Middle frontal gyrus (tissue), 1 donor: Measurements from ENCODE around the gene NRCAM.
"Not testable (repeated sequence)": the region's sequence is repeated elsewhere in the genome, so short reads cannot be mapped to it uniquely, and the experiment has no call there.

Source experiments
- DNase-seq: peaks from one replicate; pipeline ENCODE4 v3.0.0-alpha.2; 2015; ENCODE audit warnings: low spot score; ENCODE audit errors: extremely low spot score

Gene NRCAM

DNA sequence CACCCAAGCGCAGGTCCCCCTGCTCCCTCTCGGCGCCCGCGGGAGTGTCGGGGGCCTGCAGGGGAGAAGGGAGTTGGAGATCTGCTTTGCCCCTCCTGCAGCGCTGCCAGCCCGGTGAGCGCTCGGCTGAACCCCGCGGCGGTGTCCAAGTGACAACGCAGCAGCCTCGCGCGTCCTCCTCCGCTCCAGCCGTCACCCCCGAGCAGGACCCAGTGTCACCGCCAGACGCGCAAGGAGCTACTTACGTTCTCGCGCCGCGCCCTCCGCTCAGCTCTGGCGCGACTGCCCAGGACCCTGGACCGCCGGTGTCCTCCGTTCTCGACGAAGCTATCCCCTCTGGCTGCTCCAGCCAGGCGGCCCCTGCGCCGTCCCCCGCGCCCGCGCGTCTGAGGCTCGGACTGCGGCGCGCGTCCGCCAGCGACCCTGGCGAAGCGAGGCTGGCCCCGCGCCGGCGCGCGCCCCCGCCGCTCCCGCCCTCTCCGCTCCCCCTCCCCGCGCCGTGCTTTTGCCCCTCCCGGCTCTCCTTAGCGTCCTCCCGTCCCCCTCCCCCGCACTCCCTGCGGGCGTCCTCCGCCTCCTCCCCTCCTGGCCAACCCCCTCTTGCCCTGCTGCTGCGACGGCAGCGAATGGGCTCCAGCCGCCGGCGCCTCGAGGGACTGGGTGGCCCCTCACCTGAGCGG lies at the start of gene NRCAM:
Gene NRCAM (minus strand): TSS at position 439 of the 680 bp plus-strand sequence. CDS start 216,372 bp downstream, outside the sequence.
- DNase-seq: no peak

DNA sequence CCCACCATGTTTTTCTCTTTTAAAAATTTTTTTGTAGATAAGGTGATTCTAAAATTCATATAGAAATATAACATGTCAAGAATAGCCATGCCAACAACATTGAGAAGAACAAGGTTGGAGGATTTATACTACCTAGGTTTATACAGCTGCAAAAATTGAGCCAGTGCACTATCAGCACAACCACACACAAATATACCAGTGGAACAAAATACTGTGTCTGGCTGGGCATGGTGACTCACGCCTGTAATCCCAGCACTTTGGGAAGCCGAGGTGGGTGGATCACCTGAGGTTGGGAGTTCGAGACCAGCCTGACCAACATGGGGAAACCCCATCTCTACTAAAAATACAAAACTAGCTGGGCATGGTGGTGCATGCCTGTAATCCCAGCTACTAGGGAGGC lies 48.3 kb upstream of the NRCAM start:
- not testable (repeated sequence) for DNase-seq

DNA sequence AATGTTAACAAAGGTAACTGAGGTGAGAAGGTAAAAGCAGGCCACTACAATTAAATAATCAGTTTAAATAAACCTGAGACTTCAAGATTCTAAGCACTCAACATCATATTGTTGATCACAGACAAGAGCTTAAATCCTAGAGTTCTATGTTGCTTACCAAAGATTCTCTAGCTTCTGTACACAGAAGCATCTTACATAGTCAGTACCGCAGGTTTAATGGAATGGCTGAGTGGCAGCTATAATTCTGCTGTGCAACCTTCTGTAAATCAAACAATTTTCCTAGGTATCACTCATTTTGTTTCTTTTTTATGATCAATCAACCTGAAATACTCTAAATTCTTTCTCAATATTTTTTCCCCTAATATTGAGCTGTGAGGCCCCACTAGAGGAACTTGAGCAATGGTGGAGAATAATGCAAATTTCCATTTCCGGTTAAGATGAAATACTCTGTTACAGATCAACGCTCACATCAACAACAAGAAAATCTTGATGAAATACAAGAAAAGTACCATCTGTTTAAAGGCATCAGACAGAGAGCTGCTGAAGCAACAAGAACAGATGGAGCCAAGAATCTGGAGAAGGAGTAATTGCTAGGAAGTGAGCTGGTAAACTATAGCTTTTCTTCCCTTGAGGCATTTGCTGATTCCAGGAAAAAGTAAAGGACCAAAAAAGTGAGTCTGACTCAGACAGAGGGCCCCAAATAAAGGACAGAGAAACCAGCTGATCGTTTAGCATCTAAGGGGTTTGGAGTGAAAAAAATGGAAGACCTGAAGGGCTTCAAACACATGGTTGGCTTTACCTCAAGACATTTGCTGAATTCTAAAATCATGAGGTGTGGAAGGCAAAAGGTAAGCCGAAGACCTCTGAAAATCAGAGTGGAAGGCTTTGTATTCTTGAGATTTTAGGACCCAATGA lies 47.1 kb upstream of the NRCAM start:
- DNase-seq: no peak

DNA sequence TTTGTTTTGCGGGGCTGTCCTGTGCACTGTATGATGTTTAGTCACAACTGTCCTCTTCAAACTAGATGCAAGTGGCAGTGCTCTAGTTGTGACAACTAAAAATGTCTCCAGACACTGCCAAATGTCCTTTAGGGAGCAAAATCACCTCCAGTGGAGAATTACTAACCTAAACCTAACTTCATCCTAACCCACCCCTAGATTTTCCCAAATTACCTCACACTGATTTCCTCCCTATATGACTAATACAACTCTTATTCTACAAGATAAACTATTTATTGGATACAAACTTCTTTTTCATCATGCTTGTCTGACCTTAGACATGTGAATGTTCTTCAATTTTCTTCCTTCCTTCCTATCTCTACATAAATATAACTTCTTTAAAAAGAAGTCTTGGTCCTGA lies 43.3 kb upstream of the NRCAM start:
- DNase-seq: no peak

DNA sequence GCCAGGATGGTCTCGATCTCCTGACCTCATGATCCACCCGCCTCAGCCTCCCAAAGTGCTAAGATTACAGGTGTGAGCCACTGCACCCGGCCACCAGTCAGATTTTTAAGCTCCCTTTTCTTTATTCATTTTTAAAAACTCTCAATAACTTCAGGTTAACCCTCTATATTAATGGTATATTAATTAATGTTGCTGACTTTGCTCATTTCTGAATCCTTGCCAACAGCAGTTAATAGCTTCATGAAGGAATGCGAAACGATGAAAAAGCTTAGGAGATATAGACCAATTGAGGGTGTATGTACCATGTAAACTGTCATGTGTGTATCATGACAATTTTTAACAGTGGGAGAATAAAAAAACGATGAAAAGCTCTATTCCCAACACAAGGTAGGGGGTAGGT lies 42.2 kb upstream of the NRCAM start:
- DNase-seq: no peak

DNA sequence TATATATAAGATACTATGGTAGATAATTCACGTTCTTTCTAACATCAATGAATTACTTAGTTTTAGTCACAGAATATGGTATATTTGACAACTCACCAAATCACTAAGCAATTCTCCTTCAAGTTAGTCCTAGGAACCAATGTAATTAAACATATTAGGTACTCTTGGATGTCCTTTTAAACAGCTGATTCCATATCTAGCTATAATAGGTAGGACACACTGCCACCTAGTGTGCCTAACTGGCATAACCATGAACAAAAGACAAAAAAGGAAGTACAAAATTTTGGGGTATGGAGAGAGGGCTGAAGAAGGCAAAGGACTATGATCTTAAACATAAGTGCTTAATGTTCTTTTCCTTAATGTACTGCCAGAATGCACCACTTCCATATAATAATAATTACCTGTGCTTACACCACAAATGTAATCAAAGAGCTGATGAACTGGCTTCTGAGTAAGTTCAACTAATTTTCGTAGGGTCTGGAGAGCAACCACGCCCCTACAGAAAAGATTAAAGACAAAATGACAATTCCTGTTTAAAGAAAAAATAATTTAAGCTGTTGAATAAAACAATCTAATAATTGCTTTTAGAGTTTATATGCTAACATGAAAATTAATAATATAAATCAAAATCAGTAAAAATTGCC lies 41.0 kb upstream of the NRCAM start:
- peak; percentile 34 for DNase-seq

DNA sequence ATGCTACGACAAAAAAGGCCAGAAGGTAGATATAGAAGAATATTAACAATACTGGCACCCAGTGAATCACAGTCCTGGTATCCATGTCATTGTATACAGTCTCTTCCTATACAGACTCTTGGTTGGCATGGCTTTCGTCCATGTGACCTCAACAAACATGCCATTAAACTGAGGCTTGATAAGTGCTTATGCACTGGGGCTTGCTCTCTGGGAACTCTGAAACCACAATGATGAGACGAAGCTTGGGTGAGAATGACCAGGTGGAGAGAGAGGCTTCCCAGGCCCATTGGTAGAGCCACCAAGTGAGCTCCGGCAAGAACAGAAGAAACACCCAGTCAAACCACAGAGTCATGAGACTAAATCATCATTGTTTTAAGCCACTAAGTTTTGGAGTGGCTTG lies 36.5 kb upstream of the NRCAM start:
- DNase-seq: no peak

DNA sequence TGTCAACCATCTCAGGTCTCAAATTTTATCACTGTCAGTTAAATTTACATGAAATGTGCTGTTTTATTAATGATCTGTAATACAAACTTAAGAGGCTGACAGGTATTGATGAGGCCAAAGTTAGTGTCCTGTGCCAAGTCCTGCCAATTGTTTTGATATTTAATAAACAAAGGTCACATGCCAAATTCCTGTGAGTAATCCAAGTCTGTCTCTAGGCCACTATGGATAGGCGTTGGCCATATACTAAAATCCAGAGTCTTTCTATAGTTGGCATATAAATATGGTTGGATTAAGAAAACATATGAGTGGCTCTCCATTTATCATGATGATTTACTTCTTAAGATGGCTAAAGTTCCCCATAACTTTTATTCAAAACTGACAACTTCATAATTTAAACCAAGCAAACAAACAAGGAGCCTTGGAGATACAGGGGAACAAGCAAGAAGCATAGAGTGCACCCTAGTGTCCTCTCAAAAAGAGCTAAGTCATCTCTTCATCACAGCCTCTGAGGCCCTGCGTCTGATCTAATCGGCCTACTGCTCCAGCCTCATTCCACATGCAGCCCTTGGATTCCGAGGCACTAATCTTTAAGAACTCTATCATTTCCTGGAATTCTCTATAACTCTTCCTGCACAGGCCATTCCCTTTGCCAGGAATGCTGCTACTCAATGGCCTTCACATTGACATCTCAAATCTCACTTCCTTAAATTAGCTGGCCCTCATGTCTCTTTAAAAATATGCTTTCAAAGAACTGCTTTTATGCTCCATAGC lies 32.7 kb upstream of the NRCAM start:
- DNase-seq: no peak

DNA sequence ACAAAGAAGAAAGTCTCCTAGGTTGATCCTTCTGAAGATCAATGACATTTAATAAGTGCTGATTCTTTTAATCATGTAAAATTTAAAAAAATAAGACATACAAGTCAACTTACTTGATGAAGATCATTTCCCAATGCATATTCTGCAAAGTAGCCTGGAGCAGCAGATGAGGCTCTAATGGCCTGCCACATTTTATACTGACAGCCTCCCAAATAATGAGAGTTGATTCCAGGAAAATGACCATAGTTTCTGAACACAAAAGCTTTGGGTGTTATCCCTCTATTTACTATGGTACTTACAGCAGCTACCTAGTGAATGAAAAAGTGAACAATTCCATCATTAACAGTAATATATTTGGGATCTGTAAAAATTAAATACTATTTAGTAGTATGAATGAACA lies 31.4 kb upstream of the NRCAM start:
- no peak for DNase-seq

DNA sequence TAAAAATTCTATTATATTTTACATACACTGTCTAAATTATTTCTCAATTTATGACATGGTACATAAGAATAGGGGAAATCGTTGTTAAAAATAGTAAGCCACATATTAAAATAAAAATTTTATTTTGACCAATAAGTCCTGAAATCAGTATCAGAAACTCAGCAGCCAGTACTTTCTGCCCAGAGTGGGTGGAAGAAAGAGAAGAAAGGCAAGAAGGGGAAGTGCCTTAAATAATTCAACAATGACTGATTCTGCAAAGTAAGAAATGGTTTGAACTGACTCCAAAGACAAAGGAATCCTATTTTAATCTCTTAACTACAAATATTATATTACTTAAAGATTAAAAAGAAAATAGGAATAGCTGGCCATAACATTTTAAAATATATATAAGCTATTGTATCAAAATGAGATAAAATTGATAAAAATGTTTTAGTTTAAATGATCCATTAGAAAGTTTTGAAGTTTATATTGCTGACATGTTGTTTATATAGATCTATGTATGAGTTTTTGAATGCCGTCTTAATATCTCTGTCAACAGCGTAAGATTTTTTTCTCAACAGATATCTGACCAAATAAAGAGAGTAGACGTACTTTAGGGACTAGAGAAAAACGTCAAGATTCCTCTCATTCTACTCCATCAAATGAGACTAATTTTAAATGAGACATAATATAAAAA lies 30.2 kb upstream of the NRCAM start:
- no peak for DNase-seq

DNA sequence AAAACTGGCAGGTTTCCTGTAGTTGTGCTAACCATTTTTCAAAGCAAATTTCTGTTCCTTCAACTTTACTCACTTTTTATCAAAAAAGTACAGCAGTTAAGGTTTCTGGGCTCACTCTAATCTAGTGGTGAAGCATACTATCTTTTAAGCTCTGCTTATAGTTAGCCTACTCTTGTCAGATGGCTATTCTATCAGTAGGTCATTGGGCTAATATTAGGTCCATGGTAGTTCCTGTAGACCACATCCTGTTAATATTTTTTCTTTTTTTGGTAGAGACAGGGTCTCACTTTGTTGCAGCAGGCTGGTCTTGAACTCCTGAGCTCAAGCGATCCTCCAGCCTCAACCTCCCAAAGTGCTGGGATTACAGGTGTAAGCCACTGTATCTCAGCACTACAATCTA lies 27.9 kb upstream of the NRCAM start:
- DNase-seq: no peak

DNA sequence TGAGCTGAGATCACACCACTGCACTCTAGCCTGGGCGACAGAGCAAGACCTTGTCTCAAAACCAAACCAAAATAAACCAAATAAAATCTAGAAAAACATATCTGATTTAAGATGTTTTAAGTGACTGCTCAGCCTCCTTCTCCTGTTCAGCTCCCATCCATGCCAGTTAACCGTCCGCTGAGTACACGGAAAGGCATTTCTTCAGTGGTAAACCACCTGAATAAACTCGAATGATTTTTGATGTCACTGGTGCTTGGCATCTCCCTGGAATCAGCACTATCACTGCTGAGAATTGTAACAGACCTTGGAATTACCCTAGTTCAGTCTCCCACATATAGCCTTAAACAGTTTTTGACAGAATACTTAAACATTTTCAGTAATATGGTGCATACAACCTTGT lies 24.1 kb upstream of the NRCAM start:
- DNase-seq: no peak

DNA sequence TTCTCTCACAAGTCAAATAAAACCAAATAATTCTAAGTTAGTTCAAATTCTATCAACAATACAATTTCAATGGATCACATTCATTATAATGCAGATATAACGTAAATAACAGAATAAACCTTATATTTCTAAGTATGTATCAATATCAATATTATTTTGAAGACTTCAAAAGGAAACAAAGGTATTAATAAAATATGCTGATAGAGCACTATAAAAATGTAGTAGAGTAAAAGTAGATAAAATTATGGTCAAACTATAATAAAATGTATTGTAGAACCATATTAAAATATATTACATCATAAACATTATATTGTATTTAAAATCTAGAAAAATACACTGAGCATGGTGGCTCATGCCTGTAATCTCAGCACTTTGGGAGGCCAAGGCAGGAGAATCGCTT lies 23.5 kb upstream of the NRCAM start:
- no peak for DNase-seq

DNA sequence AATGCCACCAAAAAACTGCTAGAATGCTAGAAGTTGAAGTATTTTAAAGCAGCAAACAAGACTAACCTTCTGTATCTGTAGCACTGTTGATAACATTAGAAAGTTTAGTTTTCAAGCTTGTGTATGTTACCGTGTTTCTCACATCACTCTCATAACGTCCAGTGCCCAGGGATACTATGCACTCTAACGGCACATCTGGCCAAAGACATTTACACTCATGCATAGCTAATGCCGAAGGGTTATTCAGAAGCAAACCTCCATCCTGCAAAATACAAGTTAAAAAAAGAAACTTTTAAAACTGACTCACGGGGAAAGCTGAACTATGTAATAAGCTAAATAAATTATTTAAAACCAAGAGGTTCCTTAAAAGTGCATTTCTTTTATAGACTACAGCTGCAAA lies 22.9 kb upstream of the NRCAM start:
- DNase-seq: no peak

DNA sequence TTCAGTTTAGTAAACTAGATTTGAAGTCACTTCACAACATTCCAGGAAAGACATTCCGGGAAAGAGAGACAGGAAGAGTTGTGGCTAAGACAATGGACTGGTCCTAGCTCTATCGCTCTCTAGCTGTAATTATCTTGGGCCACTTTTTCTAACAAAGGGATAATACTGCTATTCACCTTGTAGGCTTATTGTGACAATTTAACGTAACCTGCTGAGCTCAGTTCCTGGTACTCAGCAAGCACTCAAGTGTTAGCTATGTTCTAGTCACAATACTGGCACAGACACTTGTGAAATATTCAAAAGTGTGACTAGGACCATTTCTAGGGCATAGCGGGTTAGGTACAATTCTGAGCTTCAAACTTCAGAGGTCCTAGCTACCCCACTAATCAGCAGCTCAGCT lies 12.0 kb upstream of the NRCAM start:
- DNase-seq: no peak

DNA sequence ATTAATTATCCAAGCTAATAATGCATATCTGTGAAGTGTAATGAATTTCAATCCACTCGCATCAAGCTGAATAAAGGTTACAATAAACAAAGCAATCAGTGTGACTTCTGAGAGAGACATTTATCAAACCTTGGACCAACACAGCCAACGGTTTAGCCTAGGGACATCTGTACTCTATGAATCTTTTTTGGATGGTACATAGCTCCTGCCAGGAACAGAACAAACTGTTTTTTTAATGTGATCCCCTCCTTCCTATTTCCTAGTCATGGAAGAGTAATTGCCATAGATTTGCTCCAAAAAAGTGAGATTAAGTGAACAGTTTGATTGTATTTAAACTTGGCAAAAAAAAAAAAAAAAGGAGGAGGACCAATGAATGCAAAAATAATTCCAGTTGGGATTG lies 11.2 kb upstream of the NRCAM start:
- DNase-seq: no peak

DNA sequence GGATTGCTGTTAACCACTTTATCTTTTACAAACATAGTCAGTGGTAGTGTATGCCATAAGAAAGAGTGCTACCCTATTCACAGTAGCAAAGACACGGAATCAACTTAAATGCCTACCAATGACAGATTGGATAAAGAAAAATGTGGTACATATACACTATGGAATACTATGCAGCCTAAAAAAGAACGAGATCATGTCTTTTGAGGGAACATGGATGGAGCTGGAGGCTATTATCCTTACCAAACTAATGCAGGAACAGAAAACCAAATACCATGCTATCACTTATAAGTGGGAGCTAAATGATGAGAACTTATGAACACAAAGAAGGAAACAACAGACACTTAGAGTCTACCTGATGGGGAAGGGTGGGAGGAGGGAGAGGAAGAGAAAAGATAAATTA lies 10.1 kb upstream of the NRCAM start:
- not testable (repeated sequence) for DNase-seq

DNA sequence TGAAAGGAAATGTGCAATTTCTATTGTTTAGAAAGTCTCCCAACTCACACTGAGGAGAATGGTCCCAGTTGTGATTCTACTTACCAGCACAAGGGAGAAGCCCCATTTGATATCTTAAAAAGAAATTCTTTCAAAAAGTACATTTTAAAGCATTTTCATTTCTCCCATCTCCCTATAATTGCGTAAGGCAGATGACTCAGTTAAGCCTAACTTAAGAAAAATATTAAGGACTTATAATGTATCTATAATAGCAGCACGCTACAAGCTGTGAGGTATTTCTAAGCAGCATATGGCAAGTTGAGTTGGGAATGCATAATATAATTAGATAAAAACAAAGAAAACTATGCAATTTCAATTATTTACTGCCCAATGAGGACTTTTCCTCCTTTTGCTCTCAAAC lies 8.5 kb upstream of the NRCAM start:
- DNase-seq: no peak

DNA sequence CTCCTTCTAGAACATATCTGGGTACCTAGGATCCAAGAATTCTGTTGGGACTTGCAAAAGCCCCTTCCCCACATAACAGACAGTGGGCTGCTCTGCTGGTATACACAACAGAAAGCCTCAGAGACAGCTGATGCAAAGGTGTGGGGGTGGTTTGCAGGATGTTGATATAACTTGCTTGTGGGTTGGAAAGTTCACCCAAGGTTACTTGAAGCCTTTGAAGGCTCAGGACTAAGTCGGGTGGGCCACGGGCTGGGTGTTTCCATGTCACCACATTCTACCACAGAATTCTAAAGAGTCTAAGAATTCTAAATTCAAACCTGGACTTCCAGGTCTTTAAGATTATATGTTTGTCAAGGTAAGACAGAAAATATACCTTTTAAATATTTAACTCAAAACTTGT lies 7.4 kb upstream of the NRCAM start:
- DNase-seq: no peak

DNA sequence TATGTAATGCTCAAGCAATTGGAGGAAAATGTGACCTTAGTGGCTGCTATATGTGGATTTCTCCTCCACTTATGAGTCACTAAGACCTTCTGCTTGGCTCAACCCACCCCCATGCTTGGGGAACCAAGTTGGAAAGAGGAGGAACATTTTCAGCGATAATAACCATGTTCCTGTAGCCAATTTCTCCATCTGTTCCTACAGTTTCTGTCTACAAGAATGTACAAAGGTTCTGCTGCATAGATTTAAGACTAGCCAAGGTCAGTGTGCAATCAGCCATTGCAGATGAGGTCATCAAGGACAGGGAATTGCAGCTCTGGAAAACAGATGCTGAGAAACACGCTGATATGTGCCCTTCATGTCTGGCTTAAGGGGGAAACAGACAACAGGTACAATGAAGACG lies 5.6 kb upstream of the NRCAM start:
- DNase-seq: no peak

DNA sequence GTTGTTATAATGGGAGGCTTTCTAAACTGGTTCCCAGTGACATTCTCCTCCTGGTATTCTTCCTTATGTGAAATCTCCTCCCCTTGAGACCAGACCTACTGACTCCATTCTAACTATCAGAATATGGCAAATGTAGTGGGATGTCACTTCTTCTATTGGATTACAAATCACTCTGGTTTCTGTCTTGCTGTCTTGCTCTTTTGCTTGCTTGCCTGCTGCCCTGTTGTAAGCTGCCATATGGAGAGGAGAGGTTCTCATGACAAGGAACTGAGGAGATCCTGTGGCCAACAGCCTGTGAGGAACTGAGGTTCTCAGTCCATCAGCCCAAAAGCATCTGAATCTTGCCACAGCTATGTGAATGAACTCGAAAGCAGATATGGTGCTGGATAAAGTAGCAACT lies 4.7 kb upstream of the NRCAM start:
- DNase-seq: no peak
